SIG-M5 treated with dmso at 0.1 percent for 504 hours (cell line): ENCODE data around the gene SIT1.
A peak's percentile ranks its signal among the peaks of the same experiment; 100 is the strongest.
"Not testable (repeated sequence)": the region's sequence is repeated elsewhere in the genome, so short reads cannot be mapped to it uniquely, and the experiment has no call there.

Experiments
- DNase-seq: peaks from one replicate; lab custom pipeline; 2025; ENCODE audit not compliant: unreplicated experiment; lab: John Stamatoyannopoulos, UW

SIT1 gene

GRCh38 chr9:35660966-35661415 lies 10.3 kb upstream of the SIT1 start:
- peak; percentile 17 for DNase-seq

DNA sequence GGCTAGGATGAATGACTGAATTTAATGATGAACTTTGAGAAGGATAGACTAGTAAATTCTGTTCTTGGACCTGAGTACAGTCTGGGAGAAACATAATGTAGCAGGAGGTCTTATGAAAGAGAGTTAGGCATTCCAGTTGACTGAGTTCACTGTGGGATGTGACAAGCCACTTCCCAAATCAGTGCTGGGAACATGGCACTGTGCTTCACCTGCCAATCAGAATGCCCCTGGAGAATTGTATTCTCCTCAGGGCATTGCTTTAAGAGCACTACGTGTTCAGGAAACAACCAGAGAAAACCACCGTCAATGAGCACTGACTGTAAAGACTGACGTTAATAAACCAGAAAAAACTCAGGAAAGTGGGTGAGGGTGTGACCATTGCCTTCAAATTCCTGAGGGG lies 8.6 kb upstream of the SIT1 start:
- no peak for DNase-seq

DNA sequence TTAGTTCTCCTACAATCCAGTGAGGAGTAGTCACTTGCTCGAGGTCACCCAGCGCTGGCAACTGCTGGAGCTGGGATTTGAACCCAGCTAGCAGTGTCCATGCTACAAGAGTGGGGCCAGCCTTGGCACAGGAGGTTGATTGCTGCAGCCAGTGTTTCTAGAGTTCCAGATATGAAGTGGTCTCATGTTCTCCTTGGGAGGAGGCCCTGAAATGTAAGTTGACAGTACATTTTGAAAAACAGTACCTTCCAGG lies 8.2 kb upstream of the SIT1 start:
- DNase-seq, result peak; percentile 33

GRCh38 chr9:35658137-35658967 lies 7.6 kb upstream of the SIT1 start, which contains the start of gene CCDC107:
CCDC107 (plus strand) TSS chr9:35658292; CDS start chr9:35658380, 88 bp downstream.
- DNase-seq, result peak; percentile 67

DNA sequence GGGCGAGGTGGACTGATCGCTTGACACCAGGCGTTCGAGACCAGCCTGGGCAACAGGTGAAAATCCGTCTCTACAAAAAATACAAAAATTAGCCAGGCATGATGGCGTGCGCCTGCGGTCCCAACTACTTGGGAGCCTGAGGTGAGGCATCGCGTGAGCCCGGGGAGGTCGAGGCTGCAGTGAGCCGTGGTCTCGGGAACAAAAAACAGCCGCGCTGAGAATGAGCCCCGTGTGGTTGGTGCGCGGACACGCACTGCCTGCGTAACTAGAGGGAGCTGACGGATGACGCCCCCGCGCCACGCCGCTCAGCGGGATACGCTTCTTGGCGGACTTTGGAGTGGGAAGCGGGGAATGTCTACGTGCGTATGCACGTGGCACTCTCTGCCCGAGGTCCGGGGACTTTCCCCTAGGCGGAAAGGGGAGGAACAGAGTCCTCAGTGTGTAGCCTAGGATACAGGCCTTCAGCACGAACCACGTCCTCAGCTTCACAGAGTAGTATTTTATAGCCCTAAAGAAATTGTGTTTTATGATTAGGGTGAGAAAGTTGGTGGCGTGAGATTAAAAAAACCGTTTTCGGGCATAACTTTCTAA lies 6.9 kb upstream of the SIT1 start, which contains the start of gene RMRP:
TSS of gene RMRP (minus strand) at position 474 of the 591 bp plus-strand sequence.
- DNase-seq, result peak; percentile 98

DNA sequence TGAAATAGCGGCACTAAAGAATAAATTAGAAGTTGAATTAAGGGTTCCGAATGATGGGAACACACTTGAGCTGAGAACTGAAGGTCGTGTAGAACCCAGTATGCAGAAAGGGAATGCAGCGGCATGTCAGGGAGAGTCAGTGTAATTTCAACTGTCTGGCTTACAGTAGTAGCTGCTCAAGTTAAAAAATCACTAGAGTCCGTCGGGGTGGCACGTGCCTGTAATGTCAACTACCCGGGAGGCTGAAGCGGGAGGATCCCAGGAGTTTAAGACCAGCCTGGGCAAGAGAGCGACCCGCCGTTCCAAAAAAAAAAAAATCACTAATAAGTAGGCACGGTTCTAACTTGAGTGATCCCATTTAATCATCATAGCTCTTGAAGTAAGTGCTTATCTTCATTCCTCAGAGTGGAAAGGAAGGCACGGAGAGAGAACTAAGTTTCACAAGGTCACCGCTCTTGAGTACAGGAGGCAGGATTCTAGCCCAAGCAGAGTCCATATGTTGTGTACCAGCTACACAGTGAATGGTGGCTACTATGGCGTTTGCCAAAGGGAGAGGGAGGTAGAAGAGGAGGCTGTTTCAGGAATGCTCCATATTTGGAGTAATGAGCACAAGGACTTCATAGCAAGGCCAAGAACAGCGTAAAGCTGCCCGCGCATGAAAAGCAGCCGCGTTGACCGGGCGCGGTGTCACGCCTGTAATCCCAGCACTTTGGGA lies 6.3 kb upstream of the SIT1 start:
- DNase-seq, result no peak

GRCh38 chr9:35656348-35656747 lies 5.6 kb upstream of the SIT1 start:
- DNase-seq, result no peak

- DNase-seq, result no peak
These were observed 2.9 kb upstream of the SIT1 start for GRCh38 chr9:35653611-35654010.

DNA sequence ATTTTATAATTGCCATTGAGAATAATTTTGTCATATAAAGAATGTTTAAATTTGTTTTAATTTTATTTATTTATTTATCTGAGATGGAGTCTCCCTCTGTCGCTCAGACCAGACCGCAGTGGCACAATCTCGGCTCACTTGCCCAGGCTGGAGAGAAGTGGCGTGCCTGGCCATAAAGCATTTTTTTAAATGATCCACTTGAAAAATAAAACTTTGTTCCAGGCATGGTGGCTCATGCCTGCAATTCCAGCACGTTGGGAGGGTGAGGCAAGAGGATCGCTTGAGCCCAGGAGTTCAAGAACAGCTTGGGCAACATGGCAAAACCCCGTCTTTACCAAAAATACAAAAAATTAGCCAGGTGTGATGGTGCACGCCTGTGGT lies 2.1 kb upstream of the SIT1 start:
- no peak for DNase-seq

GRCh38 chr9:35651956-35652828 lies 1.5 kb upstream of the SIT1 start:
- DNase-seq, result peak; percentile 59

GRCh38 chr9:35649431-35650340 lies 1.0 kb downstream of the SIT1 start:
- peak; percentile 78 for DNase-seq

- DNase-seq, result peak; percentile 88
These were observed 4.0 kb downstream of the SIT1 start for GRCh38 chr9:35646533-35647265.

GRCh38 chr9:35646153-35646532 lies 4.6 kb downstream of the SIT1 start:
- peak; percentile 37 for DNase-seq

GRCh38 chr9:35645736-35646135 lies 5.0 kb downstream of the SIT1 start:
- DNase-seq, result not testable (repeated sequence)

- DNase-seq, result no peak
These were observed 7.7 kb downstream of the SIT1 start for GRCh38 chr9:35643046-35643445.

DNA sequence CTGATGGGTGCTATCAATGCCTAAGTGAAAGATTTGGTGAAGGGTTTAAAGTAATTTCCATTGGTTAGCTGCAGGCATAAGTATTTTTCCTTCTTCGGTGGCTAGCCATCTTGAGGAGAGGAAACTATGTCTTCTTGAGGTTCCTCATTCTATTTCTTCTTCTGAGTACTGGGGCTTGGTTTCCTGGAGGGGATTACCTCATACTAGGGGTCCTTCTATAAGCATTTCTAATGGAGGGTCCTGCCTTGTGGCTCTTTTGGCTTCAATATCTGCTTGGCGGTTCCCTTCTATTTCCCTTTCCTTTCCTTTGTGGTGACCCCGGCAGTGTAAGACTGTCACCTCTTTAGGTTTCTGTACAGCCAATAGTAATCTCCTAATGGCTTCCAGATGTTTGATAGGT lies 9.3 kb downstream of the SIT1 start:
- DNase-seq, result not testable (repeated sequence)

- DNase-seq, result not testable (repeated sequence)
These were observed 10.3 kb downstream of the SIT1 start for GRCh38 chr9:35640431-35640830.

GRCh38 chr9:35639631-35640030 lies 11.1 kb downstream of the SIT1 start:
- DNase-seq, result no peak

DNA sequence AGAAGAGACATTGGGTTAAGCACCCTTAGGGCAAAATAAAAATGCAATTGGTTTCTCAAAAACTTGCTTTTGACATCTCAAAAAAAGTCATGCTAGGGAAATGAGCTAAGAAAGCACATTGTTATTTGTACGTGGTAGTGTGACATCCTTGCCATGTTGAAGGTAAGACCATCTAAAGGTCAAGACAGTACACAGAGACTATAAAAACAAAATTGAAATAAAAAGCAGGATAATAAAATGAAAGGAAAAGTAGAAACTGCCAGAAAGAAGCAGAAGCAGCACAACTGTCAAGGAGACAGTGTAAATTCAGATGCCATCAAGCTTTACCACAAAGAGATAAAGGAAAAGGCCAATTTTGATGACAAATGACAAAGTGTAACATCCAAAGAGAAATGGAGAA lies 11.5 kb downstream of the SIT1 start:
- not testable (repeated sequence) for DNase-seq
